HEK293 (cell line): Measurements from ENCODE around the gene NCLN.

ENCODE experiments used
- CTCF ChIA-PET: fragments of 350-600 bp; formaldehyde crosslinking; extraction: SDS; loops from one replicate; lab custom pipeline; 2021; ENCODE audit warnings: antibody characterized with exemption; lab: Yijun Ruan, JAX
- POLR2A ChIA-PET: fragments of 300-600 bp; formaldehyde crosslinking; extraction: SDS; loops from one replicate; lab custom pipeline; 2020; ENCODE audit warnings: antibody characterized with exemption, inconsistent platforms; lab: Yijun Ruan, JAX
- H3K27ac ChIP-seq: fragments of 200-500 bp; sonication (Bioruptor generic); 2 replicates; pipeline ENCODE4 v1.5.1; 2014; ENCODE audit warnings: low read depth, low read length, control low read depth, inconsistent platforms; ENCODE audit errors: extremely low read depth
- H3K36me3 ChIP-seq, 2 experiments: fragments of 200-500 bp in 1 of 2; sonication (Bioruptor generic) in 1 of 2; 1 replicate in 1 of 2; 2 replicates in 1 of 2; pipeline ENCODE4 v1.5.1; 2014 to 2017; ENCODE audit warnings: inconsistent platforms in 2 of 2, low read length in 2 of 2; ENCODE audit not compliant: control insufficient read depth in 2 of 2, insufficient read depth in 1 of 2
- H3K4me1 ChIP-seq: fragments of 200-500 bp; sonication (Bioruptor generic); 2 replicates; pipeline ENCODE4 v1.5.1; 2014; ENCODE audit warnings: mild to moderate bottlenecking, low read length, inconsistent platforms; ENCODE audit not compliant: control insufficient read depth, insufficient read depth
- H3K4me3 ChIP-seq: 2 replicates; pipeline ENCODE4 v1.5.1; 2011; ENCODE audit warnings: low read depth, mild to moderate bottlenecking, control low read depth, low read length, moderate library complexity
- H3K9me3 ChIP-seq: fragments of 200-500 bp; sonication (Bioruptor generic); 2 replicates; pipeline ENCODE4 v1.5.1; 2014; ENCODE audit warnings: low read depth, low read length, inconsistent platforms; ENCODE audit not compliant: control insufficient read depth, insufficient read depth
- IKZF3 ChIP-seq: fragments of 450-650 bp; IDR thresholded peaks from 2 replicates; pipeline ENCODE4 v1.5.0; 2018; ENCODE audit warnings: missing biosample characterization, mild to moderate bottlenecking, missing genetic modification characterization, moderate library complexity
- RBAK ChIP-seq: fragments of 450-650 bp; formaldehyde crosslinking; IDR thresholded peaks from 2 replicates; pipeline ENCODE4 v1.5.1; 2016; ENCODE audit warnings: missing biosample characterization, missing genetic modification characterization
- SALL2 ChIP-seq: fragments of 450-650 bp; formaldehyde crosslinking; IDR thresholded peaks from 2 replicates; pipeline ENCODE4 v1.5.0; 2017; ENCODE audit warnings: missing biosample characterization, mild to moderate bottlenecking, missing genetic modification characterization, borderline replicate concordance
- SP2 ChIP-seq: fragments of 450-650 bp; formaldehyde crosslinking; IDR thresholded peaks from 2 replicates; pipeline ENCODE4 v1.5.1; 2016; ENCODE audit warnings: missing biosample characterization, missing genetic modification characterization
- ZBTB1 ChIP-seq: fragments of 450-650 bp; formaldehyde crosslinking; IDR thresholded peaks from 2 replicates; pipeline ENCODE4 v1.5.1; 2016; ENCODE audit warnings: missing biosample characterization, missing genetic modification characterization
- ZFP3 ChIP-seq: fragments of 450-650 bp; formaldehyde crosslinking; IDR thresholded peaks from 2 replicates; pipeline ENCODE4 v1.5.1; 2016; ENCODE audit warnings: low read depth, missing biosample characterization, missing genetic modification characterization
- ZNF132 ChIP-seq: fragments of 450-650 bp; formaldehyde crosslinking; IDR thresholded peaks from 2 replicates; pipeline ENCODE4 v1.5.1; 2017; ENCODE audit warnings: missing biosample characterization, missing genetic modification characterization, borderline replicate concordance
- ZNF140 ChIP-seq: fragments of 450-650 bp; formaldehyde crosslinking; IDR thresholded peaks from 2 replicates; pipeline ENCODE4 v1.5.1; 2016; ENCODE audit warnings: missing biosample characterization, missing genetic modification characterization
- ZNF623 ChIP-seq: fragments of 450-650 bp; formaldehyde crosslinking; IDR thresholded peaks from 2 replicates; pipeline ENCODE4 v1.5.1; 2016; ENCODE audit warnings: missing biosample characterization, missing genetic modification characterization
- TF ChIP-seq, protein P1 (sequence below): fragments of 450-650 bp; formaldehyde crosslinking; conservative IDR thresholded peaks from 2 replicates; pipeline ENCODE4 v1.5.1; 2016; ENCODE audit warnings: low read depth, missing biosample characterization, missing genetic modification characterization
- TF ChIP-seq, protein P2 (sequence below): fragments of 450-650 bp; formaldehyde crosslinking; IDR thresholded peaks from 2 replicates; pipeline ENCODE4 v1.5.1; 2017; ENCODE audit warnings: missing biosample characterization, missing genetic modification characterization
- TF ChIP-seq, protein P3 (sequence below): fragments of 450-650 bp; formaldehyde crosslinking; IDR thresholded peaks from 2 replicates; pipeline ENCODE4 v1.5.1; 2016; ENCODE audit warnings: missing biosample characterization, missing genetic modification characterization
- TF ChIP-seq, protein P4 (sequence below): fragments of 450-650 bp; formaldehyde crosslinking; IDR thresholded peaks from 2 replicates; pipeline ENCODE4 v1.5.1; 2016; ENCODE audit warnings: missing biosample characterization, missing genetic modification characterization

NCLN gene

DNA sequence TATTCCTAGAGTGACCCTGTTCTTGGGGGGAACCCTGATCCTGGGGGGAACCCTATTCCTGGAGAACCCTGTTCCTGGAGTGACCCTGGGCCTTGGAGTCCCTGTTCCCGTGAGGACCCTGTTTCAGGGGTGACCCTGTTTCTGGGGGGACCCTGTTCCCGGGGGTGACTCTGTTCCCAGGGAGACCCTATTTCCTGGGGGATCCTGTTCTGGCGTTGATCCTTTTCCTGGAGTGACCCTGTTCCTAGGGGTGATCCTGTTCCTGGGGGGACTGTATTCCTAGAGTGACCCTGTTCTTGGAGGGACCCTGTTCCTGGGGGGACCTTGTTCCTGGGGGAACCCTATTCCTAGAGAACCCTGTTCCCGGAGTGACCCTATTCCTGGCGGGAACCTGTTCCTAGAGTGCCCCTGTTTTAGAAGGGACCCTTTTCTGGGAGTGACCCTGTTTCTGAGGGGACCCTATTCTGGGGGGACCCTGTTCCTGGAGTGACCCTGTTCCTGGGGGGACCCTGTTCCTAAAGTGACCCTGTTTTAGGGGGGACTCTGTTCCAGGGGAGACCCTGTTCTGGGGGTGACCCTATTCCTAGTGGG is 34.9 kb upstream of the NCLN start:
- CTCF ChIA-PET = no interaction called here
- Histone ChIP-seq H3K27ac (no peak overlapping the region), H3K4me3 (no peak overlapping the region), H3K36me3 (no peaks in the 10 kb centered on the region), H3K4me1 (no peaks in the 10 kb centered on the region), H3K9me3 (no peaks in the 10 kb centered on the region)
- TF ChIP-seq, protein P1, sequence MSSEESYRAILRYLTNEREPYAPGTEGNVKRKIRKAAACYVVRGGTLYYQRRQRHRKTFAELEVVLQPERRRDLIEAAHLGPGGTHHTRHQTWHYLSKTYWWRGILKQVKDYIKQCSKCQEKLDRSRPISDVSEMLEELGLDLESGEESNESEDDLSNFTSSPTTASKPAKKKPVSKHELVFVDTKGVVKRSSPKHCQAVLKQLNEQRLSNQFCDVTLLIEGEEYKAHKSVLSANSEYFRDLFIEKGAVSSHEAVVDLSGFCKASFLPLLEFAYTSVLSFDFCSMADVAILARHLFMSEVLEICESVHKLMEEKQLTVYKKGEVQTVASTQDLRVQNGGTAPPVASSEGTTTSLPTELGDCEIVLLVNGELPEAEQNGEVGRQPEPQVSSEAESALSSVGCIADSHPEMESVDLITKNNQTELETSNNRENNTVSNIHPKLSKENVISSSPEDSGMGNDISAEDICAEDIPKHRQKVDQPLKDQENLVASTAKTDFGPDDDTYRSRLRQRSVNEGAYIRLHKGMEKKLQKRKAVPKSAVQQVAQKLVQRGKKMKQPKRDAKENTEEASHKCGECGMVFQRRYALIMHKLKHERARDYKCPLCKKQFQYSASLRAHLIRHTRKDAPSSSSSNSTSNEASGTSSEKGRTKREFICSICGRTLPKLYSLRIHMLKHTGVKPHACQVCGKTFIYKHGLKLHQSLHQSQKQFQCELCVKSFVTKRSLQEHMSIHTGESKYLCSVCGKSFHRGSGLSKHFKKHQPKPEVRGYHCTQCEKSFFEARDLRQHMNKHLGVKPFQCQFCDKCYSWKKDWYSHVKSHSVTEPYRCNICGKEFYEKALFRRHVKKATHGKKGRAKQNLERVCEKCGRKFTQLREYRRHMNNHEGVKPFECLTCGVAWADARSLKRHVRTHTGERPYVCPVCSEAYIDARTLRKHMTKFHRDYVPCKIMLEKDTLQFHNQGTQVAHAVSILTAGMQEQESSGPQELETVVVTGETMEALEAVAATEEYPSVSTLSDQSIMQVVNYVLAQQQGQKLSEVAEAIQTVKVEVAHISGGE (tag by site-specific recombination) = peak; percentile 96
- TF ChIP-seq ZNF132 (no peak), RBAK (tag by site-specific recombination) (no peak), IKZF3 (tag by site-specific recombination) (no peak), ZNF140 (no peak)
- TF ChIP-seq, protein P2, sequence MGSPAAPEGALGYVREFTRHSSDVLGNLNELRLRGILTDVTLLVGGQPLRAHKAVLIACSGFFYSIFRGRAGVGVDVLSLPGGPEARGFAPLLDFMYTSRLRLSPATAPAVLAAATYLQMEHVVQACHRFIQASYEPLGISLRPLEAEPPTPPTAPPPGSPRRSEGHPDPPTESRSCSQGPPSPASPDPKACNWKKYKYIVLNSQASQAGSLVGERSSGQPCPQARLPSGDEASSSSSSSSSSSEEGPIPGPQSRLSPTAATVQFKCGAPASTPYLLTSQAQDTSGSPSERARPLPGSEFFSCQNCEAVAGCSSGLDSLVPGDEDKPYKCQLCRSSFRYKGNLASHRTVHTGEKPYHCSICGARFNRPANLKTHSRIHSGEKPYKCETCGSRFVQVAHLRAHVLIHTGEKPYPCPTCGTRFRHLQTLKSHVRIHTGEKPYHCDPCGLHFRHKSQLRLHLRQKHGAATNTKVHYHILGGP = 0 out of 2 replicates have a peak, but pooled peaks have one; percentile 39
- TF ChIP-seq, protein P3, sequence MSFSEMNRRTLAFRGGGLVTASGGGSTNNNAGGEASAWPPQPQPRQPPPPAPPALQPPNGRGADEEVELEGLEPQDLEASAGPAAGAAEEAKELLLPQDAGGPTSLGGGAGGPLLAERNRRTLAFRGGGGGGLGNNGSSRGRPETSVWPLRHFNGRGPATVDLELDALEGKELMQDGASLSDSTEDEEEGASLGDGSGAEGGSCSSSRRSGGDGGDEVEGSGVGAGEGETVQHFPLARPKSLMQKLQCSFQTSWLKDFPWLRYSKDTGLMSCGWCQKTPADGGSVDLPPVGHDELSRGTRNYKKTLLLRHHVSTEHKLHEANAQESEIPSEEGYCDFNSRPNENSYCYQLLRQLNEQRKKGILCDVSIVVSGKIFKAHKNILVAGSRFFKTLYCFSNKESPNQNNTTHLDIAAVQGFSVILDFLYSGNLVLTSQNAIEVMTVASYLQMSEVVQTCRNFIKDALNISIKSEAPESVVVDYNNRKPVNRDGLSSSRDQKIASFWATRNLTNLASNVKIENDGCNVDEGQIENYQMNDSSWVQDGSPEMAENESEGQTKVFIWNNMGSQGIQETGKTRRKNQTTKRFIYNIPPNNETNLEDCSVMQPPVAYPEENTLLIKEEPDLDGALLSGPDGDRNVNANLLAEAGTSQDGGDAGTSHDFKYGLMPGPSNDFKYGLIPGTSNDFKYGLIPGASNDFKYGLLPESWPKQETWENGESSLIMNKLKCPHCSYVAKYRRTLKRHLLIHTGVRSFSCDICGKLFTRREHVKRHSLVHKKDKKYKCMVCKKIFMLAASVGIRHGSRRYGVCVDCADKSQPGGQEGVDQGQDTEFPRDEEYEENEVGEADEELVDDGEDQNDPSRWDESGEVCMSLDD = peak; percentile 70; the same call in 1 of the 2 replicates
- POLR2A ChIA-PET = no interaction called here

DNA sequence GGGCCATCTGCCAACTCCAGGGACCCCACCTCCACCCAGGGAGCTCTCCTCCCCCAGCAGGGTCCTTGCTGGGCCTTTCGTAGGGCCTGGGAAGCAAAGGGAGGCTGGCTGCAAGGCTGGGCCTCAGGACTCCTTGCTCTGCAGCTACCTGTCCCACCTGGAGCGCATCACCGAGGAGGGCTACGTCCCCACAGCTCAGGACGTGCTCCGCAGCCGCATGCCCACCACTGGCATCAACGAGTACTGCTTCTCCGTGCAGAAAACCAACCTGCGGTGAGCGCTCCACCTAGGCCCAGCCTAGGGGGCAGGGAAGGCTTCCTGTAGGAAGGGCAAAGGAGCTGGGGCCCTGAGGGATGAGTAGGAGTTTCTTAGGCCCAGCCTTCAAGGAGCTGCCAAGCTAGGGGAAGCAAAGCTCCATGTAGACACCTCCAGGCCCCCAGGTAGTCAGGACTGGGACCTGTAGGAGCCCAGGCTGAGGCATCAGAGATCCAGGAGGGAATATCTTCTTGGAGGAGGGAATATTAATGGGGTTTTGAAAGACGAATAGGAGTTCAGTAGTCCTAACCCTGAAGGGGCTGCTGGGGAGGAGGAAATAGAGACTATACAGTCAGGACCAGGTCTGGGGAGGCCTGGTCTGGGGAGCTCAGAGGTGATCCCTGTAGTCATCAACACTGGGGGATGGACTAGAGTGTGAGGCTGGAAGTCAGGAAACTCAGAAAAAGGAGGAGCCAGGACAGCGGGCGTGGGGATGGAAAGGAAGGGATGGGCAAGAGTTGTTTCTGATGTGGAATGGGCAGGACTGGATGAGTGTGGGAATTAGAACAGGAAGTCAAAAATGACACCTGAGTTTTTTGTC is 33.9 kb upstream of the NCLN start:
- Histone ChIP-seq H3K4me3 (no peak overlapping the region), H3K4me1 (no peaks in the 10 kb centered on the region), H3K36me3 (no peaks in the 10 kb centered on the region), H3K27ac (no peak overlapping the region), H3K9me3 (no peaks in the 10 kb centered on the region)
- TF ChIP-seq SP2 (0 out of 2 replicates have a peak, but pooled peaks have one; percentile 17), SALL2 (tag by site-specific recombination) (no peak), ZFP3 (tag by site-specific recombination) (peak; percentile 95), ZNF623 (tag by site-specific recombination) (no peak)
- ChIA-PET POLR2A (no interaction called here), CTCF (interaction anchor here (0.6 to 2.1 kb wide), 5 partner anchors 10 to 122 kb away, joined by 3 to 7 read pairs (median 4); no protein-coding TSS in a partner anchor)

DNA sequence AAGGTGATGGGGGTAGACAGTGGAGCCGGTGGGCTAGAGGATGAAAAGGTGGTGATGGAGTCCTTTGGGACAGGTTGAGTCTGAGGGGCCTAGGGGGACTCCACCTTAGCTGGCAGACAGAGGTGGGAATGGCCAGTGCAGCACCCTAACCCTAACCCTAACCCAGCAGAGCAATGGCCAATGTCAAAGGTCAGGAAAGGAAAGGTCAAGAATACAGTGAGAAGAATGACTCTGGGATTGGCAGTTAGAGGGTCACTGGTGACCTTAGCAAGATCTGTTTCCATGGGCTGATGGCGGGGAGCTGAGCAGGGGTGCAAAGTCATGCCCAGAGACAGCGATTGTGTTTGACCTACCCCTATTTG is 33.3 kb upstream of the NCLN start:
- CTCF ChIA-PET = interaction anchor here (0.5 to 2.1 kb wide), 7 partner anchors 10 to 349 kb away, joined by 3 to 7 read pairs (median 4); no protein-coding TSS in a partner anchor
- Histone ChIP-seq H3K36me3 (no peaks in the 10 kb centered on the region), H3K9me3 (no peaks in the 10 kb centered on the region), H3K4me1 (no peaks in the 10 kb centered on the region)
- TF ChIP-seq, protein P4, sequence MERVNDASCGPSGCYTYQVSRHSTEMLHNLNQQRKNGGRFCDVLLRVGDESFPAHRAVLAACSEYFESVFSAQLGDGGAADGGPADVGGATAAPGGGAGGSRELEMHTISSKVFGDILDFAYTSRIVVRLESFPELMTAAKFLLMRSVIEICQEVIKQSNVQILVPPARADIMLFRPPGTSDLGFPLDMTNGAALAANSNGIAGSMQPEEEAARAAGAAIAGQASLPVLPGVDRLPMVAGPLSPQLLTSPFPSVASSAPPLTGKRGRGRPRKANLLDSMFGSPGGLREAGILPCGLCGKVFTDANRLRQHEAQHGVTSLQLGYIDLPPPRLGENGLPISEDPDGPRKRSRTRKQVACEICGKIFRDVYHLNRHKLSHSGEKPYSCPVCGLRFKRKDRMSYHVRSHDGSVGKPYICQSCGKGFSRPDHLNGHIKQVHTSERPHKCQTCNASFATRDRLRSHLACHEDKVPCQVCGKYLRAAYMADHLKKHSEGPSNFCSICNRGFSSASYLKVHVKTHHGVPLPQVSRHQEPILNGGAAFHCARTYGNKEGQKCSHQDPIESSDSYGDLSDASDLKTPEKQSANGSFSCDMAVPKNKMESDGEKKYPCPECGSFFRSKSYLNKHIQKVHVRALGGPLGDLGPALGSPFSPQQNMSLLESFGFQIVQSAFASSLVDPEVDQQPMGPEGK (tag by site-specific recombination) = no peak
- TF ChIP-seq ZBTB1 (tag by site-specific recombination) = no peak
- TF ChIP-seq, all 188 proteins: peak for 0
- POLR2A ChIA-PET = no interaction called here
- Histone ChIP-seq H3K4me3 (no peak overlapping the region), H3K27ac (no peak overlapping the region)
